ENCODE results near the gene PIK3R6. TPM values are rescaled to one million over a fixed set of nuclear protein-coding genes. Genes with fewer than 3 reads are reported as not detected.

PIK3R6 gene
- total and polyA plus RNA-seq, 2 of the 13 experiments (the other 11 are each of a cell fraction or from before 2014, with no cell fraction given): not detected

DNA sequence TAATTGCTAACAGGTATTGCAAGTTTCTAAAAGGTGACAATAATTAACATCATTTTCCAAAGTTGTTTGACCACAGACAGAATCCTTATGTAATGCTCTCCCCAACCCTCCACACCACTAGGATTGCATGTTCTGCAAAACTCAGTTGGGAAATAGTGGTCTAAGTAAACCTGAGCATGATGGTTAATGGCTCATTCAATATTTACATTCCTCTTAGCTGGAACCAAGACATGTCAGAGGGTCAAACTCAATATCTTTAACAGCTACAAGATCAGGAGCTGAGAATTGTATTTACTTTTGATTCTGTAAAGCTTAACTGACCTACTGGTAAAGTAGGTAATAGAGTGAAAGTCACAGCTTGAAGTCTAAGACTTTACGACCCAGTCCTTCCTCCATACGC is 78.5 kb downstream of the PIK3R6 start (continued):
- TF ChIP-seq, protein P1, sequence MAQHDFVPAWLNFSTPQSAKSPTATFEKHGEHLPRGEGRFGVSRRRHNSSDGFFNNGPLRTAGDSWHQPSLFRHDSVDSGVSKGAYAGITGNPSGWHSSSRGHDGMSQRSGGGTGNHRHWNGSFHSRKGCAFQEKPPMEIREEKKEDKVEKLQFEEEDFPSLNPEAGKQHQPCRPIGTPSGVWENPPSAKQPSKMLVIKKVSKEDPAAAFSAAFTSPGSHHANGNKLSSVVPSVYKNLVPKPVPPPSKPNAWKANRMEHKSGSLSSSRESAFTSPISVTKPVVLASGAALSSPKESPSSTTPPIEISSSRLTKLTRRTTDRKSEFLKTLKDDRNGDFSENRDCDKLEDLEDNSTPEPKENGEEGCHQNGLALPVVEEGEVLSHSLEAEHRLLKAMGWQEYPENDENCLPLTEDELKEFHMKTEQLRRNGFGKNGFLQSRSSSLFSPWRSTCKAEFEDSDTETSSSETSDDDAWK (CRISPR knock-in tag; IDR thresholded peaks at IDR 0.05): no peak
- TF ChIP-seq ZNF615 (CRISPR knock-in tag; IDR thresholded peaks at IDR 0.05; ENCODE audit: borderline replicate concordance) (no peak), SP2 (CRISPR knock-in tag; IDR thresholded peaks at IDR 0.05) (no peak), EP300 (IDR thresholded peaks at IDR 0.05; ENCODE audit: low read depth in 2 of 2, low read length in 2 of 2) (peak in 1 of 2 experiments; percentile 68; a peak in 1 of 4 replicates), EP300 (CRISPR knock-in tag; IDR thresholded peaks at IDR 0.05; ENCODE audit: borderline replicate concordance) (no peak), HNF4G (IDR thresholded peaks at IDR 0.05; ENCODE audit: borderline replicate concordance, low read depth, low read length) (no peak), HNF4G (CRISPR knock-in tag; IDR thresholded peaks at IDR 0.05; ENCODE audit: borderline replicate concordance, low read depth) (no peak), GATAD2A (CRISPR knock-in tag; IDR thresholded peaks at IDR 0.05) (peak; percentile 81), ZSCAN29 (CRISPR knock-in tag; conservative IDR thresholded peaks at IDR 0.05) (no peak), ZNF441 (CRISPR knock-in tag; IDR thresholded peaks at IDR 0.05; ENCODE audit: borderline replicate concordance) (no peak), KAT2B (IDR thresholded peaks at IDR 0.05; ENCODE audit: borderline replicate concordance, low read depth, low read length) (no peak), MIER3 (CRISPR knock-in tag; IDR thresholded peaks at IDR 0.05; ENCODE audit: borderline replicate concordance) (peak; percentile 40; the same call in 1 of the 2 replicates), HHEX (CRISPR knock-in tag; IDR thresholded peaks at IDR 0.05) (peak; percentile 99), HMG20B (CRISPR knock-in tag; conservative IDR thresholded peaks at IDR 0.05) (peak; percentile 69; the same call in 1 of the 2 replicates), JUNB (CRISPR knock-in tag; IDR thresholded peaks at IDR 0.05; ENCODE audit: borderline replicate concordance) (no peak)
- TF ChIP-seq, protein P2, sequence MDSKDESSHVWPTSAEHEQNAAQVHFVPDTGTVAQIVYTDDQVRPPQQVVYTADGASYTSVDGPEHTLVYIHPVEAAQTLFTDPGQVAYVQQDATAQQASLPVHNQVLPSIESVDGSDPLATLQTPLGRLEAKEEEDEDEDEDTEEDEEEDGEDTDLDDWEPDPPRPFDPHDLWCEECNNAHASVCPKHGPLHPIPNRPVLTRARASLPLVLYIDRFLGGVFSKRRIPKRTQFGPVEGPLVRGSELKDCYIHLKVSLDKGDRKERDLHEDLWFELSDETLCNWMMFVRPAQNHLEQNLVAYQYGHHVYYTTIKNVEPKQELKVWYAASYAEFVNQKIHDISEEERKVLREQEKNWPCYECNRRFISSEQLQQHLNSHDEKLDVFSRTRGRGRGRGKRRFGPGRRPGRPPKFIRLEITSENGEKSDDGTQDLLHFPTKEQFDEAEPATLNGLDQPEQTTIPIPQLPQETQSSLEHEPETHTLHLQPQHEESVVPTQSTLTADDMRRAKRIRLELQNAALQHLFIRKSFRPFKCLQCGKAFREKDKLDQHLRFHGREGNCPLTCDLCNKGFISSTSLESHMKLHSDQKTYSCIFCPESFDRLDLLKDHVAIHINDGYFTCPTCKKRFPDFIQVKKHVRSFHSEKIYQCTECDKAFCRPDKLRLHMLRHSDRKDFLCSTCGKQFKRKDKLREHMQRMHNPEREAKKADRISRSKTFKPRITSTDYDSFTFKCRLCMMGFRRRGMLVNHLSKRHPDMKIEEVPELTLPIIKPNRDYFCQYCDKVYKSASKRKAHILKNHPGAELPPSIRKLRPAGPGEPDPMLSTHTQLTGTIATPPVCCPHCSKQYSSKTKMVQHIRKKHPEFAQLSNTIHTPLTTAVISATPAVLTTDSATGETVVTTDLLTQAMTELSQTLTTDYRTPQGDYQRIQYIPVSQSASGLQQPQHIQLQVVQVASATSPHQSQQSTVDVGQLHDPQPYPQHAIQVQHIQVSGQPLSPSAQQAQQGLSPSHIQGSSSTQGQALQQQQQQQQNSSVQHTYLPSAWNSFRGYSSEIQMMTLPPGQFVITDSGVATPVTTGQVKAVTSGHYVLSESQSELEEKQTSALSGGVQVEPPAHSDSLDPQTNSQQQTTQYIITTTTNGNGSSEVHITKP (CRISPR knock-in tag; IDR thresholded peaks at IDR 0.05; ENCODE audit: low read depth): no peak
- TF ChIP-seq, protein P3, sequence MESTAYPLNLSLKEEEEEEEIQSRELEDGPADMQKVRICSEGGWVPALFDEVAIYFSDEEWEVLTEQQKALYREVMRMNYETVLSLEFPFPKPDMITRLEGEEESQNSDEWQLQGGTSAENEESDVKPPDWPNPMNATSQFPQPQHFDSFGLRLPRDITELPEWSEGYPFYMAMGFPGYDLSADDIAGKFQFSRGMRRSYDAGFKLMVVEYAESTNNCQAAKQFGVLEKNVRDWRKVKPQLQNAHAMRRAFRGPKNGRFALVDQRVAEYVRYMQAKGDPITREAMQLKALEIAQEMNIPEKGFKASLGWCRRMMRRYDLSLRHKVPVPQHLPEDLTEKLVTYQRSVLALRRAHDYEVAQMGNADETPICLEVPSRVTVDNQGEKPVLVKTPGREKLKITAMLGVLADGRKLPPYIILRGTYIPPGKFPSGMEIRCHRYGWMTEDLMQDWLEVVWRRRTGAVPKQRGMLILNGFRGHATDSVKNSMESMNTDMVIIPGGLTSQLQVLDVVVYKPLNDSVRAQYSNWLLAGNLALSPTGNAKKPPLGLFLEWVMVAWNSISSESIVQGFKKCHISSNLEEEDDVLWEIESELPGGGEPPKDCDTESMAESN (CRISPR knock-in tag; conservative IDR thresholded peaks at IDR 0.05): 0 out of 2 replicates have a peak, but pooled peaks have one; percentile 60
- TF ChIP-seq, protein P4, sequence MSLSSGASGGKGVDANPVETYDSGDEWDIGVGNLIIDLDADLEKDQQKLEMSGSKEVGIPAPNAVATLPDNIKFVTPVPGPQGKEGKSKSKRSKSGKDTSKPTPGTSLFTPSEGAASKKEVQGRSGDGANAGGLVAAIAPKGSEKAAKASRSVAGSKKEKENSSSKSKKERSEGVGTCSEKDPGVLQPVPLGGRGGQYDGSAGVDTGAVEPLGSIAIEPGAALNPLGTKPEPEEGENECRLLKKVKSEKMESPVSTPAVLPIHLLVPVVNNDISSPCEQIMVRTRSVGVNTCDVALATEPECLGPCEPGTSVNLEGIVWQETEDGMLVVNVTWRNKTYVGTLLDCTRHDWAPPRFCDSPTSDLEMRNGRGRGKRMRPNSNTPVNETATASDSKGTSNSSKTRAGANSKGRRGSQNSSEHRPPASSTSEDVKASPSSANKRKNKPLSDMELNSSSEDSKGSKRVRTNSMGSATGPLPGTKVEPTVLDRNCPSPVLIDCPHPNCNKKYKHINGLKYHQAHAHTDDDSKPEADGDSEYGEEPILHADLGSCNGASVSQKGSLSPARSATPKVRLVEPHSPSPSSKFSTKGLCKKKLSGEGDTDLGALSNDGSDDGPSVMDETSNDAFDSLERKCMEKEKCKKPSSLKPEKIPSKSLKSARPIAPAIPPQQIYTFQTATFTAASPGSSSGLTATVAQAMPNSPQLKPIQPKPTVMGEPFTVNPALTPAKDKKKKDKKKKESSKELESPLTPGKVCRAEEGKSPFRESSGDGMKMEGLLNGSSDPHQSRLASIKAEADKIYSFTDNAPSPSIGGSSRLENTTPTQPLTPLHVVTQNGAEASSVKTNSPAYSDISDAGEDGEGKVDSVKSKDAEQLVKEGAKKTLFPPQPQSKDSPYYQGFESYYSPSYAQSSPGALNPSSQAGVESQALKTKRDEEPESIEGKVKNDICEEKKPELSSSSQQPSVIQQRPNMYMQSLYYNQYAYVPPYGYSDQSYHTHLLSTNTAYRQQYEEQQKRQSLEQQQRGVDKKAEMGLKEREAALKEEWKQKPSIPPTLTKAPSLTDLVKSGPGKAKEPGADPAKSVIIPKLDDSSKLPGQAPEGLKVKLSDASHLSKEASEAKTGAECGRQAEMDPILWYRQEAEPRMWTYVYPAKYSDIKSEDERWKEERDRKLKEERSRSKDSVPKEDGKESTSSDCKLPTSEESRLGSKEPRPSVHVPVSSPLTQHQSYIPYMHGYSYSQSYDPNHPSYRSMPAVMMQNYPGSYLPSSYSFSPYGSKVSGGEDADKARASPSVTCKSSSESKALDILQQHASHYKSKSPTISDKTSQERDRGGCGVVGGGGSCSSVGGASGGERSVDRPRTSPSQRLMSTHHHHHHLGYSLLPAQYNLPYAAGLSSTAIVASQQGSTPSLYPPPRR (CRISPR knock-in tag; IDR thresholded peaks at IDR 0.05; ENCODE audit: borderline replicate concordance): peak; percentile 95

Data from HepG2 (cell line).